ENCODE results near the gene FITM1. TPM values are rescaled to one million over a fixed set of nuclear protein-coding genes. Genes with fewer than 3 reads are reported as not detected.

FITM1 gene
- total and polyA plus RNA-seq, 2 donors (not counting 1 experiment from before 2014, with no cell fraction given): not detected

DNA sequence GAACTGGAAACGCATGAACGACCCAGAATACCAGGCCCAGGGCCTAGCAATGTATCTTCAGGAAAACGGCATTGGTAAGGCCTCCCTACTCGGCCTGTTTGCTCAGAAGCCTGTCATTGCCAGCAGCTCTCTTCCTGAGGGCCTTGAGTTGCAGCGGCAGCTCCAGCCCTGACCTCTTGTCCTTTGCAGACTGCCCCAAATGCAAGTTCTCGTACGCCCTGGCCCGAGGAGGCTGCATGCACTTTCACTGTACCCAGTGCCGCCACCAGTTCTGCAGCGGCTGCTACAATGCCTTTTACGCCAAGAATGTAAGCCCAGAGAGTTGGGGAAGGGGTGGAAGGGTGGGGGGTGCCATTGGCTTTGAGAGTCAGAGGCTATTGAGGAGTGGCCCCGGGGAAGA is 26.9 kb downstream of the FITM1 start:
- Histone ChIP-seq H3K27ac (ENCODE audit: insufficient read depth, low read length) (no peak overlapping the region), H3K4me2 (ENCODE audit: extremely low read depth, insufficient read depth, low read length) (no peak overlapping the region), H4K20me1 (ENCODE audit: control insufficient read depth, extremely low read depth, insufficient read depth, low read length) (no peaks in the 10 kb centered on the region), H3K4me3 (replicated peaks in 1 of 4; ENCODE audit: control extremely low read depth in 1 of 4, insufficient read depth in 1 of 4, low read depth in 3 of 4, low read length in 4 of 4) (no peak overlapping the region), H3K36me3 (ENCODE audit: control insufficient read depth, insufficient read depth, low read length) (peaks cover 19% of the 10 kb centered on the region), H3K4me1 (ENCODE audit: control insufficient read depth, extremely low read depth, insufficient read depth, low read length) (peaks cover 9% of the 10 kb centered on the region), H3K9me3 (ENCODE audit: control insufficient read depth, insufficient read depth, low read depth, low read length) (no peaks in the 10 kb centered on the region), H3K27me3 (ENCODE audit: control insufficient read depth, insufficient read depth, low read length) (no peaks in the 10 kb centered on the region), H3K9ac (ENCODE audit: insufficient read depth, low read length) (no peak overlapping the region), H3K79me2 (ENCODE audit: control insufficient read depth, insufficient read depth, low read length) (peaks cover 12% of the 10 kb centered on the region), H2AFZ (ENCODE audit: low read length) (no peak overlapping the region)
- TF ChIP-seq, protein P1, sequence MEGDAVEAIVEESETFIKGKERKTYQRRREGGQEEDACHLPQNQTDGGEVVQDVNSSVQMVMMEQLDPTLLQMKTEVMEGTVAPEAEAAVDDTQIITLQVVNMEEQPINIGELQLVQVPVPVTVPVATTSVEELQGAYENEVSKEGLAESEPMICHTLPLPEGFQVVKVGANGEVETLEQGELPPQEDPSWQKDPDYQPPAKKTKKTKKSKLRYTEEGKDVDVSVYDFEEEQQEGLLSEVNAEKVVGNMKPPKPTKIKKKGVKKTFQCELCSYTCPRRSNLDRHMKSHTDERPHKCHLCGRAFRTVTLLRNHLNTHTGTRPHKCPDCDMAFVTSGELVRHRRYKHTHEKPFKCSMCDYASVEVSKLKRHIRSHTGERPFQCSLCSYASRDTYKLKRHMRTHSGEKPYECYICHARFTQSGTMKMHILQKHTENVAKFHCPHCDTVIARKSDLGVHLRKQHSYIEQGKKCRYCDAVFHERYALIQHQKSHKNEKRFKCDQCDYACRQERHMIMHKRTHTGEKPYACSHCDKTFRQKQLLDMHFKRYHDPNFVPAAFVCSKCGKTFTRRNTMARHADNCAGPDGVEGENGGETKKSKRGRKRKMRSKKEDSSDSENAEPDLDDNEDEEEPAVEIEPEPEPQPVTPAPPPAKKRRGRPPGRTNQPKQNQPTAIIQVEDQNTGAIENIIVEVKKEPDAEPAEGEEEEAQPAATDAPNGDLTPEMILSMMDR (conservative IDR thresholded peaks at IDR 0.05 in 1 of 2, IDR thresholded peaks at IDR 0.05 in 1 of 2; ENCODE audit: low read depth in 1 of 2, low read length in 2 of 2): no peak
- no peak for TF ChIP-seq EZH2 (IDR thresholded peaks at IDR 0.05; ENCODE audit: low read length, missing control alignments)
- DNase-seq (ENCODE audit: low read depth in 2 of 2): no peak

DNA sequence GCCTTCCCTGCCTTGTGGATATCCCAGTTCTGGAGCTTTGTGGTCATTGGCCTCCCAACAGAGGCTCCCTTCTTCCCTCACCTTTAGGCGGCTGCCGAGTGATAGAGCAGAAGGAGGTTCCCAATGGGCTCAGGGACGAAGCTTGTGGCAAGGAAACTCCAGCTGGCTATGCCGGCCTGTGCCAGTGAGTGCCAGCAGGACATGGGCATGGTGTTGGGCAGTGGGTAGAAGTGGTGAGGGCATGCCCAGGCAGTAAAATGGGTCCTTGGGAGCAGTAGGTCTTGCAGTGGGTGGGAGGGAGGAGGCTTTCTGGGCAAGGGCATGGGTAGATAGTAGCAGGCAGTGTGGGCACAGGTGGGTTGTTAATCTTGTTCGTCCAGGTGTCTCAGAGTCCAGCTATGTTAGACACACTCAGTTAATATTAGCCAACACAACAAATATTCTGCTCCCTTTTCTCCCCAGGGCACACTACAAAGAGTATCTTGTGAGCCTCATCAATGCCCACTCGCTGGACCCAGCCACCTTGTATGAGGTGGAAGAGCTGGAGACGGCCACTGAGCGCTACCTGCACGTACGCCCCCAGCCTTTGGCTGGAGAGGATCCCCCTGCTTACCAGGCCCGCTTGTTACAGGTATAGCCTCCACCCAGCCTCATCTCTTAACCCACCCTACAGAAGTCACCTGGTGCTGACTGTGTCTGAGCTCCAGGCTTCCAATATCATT is 29.5 kb downstream of the FITM1 start:
- H3K9me3 ChIP-seq (ENCODE audit: control insufficient read depth, insufficient read depth, low read depth, low read length): no peaks in the 10 kb centered on the region
- DNase-seq (ENCODE audit: low read depth in 2 of 2): no peak
- H3K27ac ChIP-seq (ENCODE audit: insufficient read depth, low read length): no peak overlapping the region
- H3K4me3 ChIP-seq (replicated peaks in 1 of 4; ENCODE audit: control extremely low read depth in 1 of 4, insufficient read depth in 1 of 4, low read depth in 3 of 4, low read length in 4 of 4): no peak overlapping the region
- no peak overlapping the region for H2AFZ ChIP-seq (ENCODE audit: low read length)
- H3K4me2 ChIP-seq (ENCODE audit: extremely low read depth, insufficient read depth, low read length): no peak overlapping the region
- H3K36me3 ChIP-seq (ENCODE audit: control insufficient read depth, insufficient read depth, low read length): peaks cover 36% of the 10 kb centered on the region
- no peak overlapping the region for H3K9ac ChIP-seq (ENCODE audit: insufficient read depth, low read length)
- H3K79me2 ChIP-seq (ENCODE audit: control insufficient read depth, insufficient read depth, low read length): peaks cover 19% of the 10 kb centered on the region
- TF ChIP-seq EZH2 (IDR thresholded peaks at IDR 0.05; ENCODE audit: low read length, missing control alignments): no peak
- TF ChIP-seq, protein P1 (conservative IDR thresholded peaks at IDR 0.05 in 1 of 2, IDR thresholded peaks at IDR 0.05 in 1 of 2; ENCODE audit: low read depth in 1 of 2, low read length in 2 of 2): no peak
- H4K20me1 ChIP-seq (ENCODE audit: control insufficient read depth, extremely low read depth, insufficient read depth, low read length): no peaks in the 10 kb centered on the region
- peaks cover 10% of the 10 kb centered on the region for H3K4me1 ChIP-seq (ENCODE audit: control insufficient read depth, extremely low read depth, insufficient read depth, low read length)
- no peaks in the 10 kb centered on the region for H3K27me3 ChIP-seq (ENCODE audit: control insufficient read depth, insufficient read depth, low read length)

DNA sequence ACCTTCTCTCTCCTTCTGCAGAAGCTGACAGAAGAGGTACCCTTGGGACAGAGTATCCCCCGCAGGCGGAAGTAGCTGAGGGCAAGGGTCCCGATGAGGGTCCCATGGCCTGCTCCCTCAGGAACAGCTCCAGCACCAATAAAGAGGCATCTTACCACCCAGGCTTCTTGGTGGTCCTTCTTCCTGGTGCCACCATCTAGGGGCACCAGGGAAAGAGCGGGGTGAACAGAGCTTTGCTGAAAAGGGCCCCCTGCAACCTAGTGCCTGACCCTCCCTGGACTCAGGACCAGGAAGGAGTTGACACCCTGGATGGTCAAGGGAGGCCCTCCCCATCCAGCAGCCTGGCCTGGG is 30.0 kb downstream of the FITM1 start:
- Histone ChIP-seq H3K27ac (ENCODE audit: insufficient read depth, low read length) (peak overlapping the region; percentile 91), H3K79me2 (ENCODE audit: control insufficient read depth, insufficient read depth, low read length) (peaks cover 19% of the 10 kb centered on the region), H4K20me1 (ENCODE audit: control insufficient read depth, extremely low read depth, insufficient read depth, low read length) (no peaks in the 10 kb centered on the region), H3K36me3 (ENCODE audit: control insufficient read depth, insufficient read depth, low read length) (peaks cover 40% of the 10 kb centered on the region), H3K4me3 (replicated peaks in 1 of 4; ENCODE audit: control extremely low read depth in 1 of 4, insufficient read depth in 1 of 4, low read depth in 3 of 4, low read length in 4 of 4) (no peak overlapping the region), H3K4me1 (ENCODE audit: control insufficient read depth, extremely low read depth, insufficient read depth, low read length) (peaks cover 10% of the 10 kb centered on the region), H2AFZ (ENCODE audit: low read length) (no peak overlapping the region), H3K9me3 (ENCODE audit: control insufficient read depth, insufficient read depth, low read depth, low read length) (no peaks in the 10 kb centered on the region), H3K9ac (ENCODE audit: insufficient read depth, low read length) (no peak overlapping the region), H3K4me2 (ENCODE audit: extremely low read depth, insufficient read depth, low read length) (no peak overlapping the region), H3K27me3 (ENCODE audit: control insufficient read depth, insufficient read depth, low read length) (no peaks in the 10 kb centered on the region)
- DNase-seq (ENCODE audit: low read depth in 2 of 2): no peak
- TF ChIP-seq, protein P1 (conservative IDR thresholded peaks at IDR 0.05 in 1 of 2, IDR thresholded peaks at IDR 0.05 in 1 of 2; ENCODE audit: low read depth in 1 of 2, low read length in 2 of 2): no peak
- TF ChIP-seq EZH2 (IDR thresholded peaks at IDR 0.05; ENCODE audit: low read length, missing control alignments): no peak

Measured in fibroblast of lung (primary cell).